Right lobe of liver (tissue), 4 donors: ENCODE results near the gene SCLT1.

ENCODE experiments used
- CTCF ChIP-seq, 4 donors: fragments of 200-600 bp in 3 of 4; fragments of 450-650 bp in 1 of 4; IDR thresholded peaks; one replicate each; pipeline versions ENCODE4 v1.5.1 to v1.8.0; 2016 to 2022; ENCODE audit warnings: antibody characterized with exemption in 4 of 4, mild to moderate bottlenecking in 2 of 4
- POLR2A ChIP-seq: fragments of 450-650 bp; IDR thresholded peaks from one replicate; pipeline ENCODE4 v1.6.1; 2017; ENCODE audit warnings: antibody characterized with exemption, mild to moderate bottlenecking
- donor health status: DM: no; HTN: no; CAD: no.
- donor health status: DM: no; HTN: no; CAD: no.
- donor health status: DM: no; HTN: yes; CAD: no.

GRCh38 chr4:128879283-128879682, 214.1 kb downstream of the SCLT1 start:
- no peak for TF ChIP-seq CTCF (IDR thresholded peaks at IDR 0.05)
- no peak for TF ChIP-seq POLR2A
